ENCODE results near the gene CLDN1. TPM values are rescaled to one million over a fixed set of nuclear protein-coding genes. Genes with fewer than 3 reads are reported as not detected.

CLDN1 gene
- total and polyA plus RNA-seq, 2 of the 13 experiments (the other 11 are each of a cell fraction or from before 2014, with no cell fraction given) = 42.7 to 51.6 TPM

DNA sequence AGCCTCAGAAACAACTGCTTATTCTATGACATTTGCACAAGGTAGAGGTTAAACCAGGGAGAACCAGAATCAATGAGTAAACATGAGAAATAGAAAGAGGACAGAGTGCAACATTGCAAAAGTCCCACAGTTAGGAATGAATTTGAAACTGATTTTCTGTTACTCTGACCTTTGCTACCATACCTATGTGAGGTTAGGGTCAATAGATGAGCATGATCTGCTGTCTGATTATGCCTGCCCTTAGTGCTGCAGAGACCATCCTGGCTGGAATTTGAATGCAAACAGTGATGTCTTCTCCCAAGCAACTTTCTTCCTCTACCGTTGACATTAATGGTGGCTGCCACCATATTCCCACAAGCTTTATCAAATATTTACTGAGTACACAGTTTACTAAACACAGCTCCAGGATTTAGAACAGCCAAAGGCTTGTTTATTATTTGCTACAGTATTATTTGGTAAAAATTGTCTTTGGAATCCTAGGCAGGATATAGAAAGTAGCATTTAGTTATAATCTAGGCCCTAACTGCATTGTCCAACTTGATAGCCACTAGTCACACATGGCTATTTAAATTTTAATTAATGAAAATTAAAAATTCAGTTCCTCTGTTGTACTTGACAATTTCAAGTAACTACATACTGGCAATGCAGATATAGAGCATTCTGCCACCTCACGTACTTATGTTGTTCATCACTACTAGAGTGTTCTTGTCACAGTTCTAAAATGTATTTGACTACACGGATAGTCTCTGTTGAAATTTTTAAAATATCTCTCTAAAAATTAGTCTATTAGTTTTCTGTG, 8.9 kb upstream of the CLDN1 start (continued):
- 0 out of 2 replicates have a peak, but pooled peaks have one; percentile 75 for TF ChIP-seq ZNF772 (CRISPR knock-in tag; IDR thresholded peaks at IDR 0.05)
- TF ChIP-seq, protein P1, sequence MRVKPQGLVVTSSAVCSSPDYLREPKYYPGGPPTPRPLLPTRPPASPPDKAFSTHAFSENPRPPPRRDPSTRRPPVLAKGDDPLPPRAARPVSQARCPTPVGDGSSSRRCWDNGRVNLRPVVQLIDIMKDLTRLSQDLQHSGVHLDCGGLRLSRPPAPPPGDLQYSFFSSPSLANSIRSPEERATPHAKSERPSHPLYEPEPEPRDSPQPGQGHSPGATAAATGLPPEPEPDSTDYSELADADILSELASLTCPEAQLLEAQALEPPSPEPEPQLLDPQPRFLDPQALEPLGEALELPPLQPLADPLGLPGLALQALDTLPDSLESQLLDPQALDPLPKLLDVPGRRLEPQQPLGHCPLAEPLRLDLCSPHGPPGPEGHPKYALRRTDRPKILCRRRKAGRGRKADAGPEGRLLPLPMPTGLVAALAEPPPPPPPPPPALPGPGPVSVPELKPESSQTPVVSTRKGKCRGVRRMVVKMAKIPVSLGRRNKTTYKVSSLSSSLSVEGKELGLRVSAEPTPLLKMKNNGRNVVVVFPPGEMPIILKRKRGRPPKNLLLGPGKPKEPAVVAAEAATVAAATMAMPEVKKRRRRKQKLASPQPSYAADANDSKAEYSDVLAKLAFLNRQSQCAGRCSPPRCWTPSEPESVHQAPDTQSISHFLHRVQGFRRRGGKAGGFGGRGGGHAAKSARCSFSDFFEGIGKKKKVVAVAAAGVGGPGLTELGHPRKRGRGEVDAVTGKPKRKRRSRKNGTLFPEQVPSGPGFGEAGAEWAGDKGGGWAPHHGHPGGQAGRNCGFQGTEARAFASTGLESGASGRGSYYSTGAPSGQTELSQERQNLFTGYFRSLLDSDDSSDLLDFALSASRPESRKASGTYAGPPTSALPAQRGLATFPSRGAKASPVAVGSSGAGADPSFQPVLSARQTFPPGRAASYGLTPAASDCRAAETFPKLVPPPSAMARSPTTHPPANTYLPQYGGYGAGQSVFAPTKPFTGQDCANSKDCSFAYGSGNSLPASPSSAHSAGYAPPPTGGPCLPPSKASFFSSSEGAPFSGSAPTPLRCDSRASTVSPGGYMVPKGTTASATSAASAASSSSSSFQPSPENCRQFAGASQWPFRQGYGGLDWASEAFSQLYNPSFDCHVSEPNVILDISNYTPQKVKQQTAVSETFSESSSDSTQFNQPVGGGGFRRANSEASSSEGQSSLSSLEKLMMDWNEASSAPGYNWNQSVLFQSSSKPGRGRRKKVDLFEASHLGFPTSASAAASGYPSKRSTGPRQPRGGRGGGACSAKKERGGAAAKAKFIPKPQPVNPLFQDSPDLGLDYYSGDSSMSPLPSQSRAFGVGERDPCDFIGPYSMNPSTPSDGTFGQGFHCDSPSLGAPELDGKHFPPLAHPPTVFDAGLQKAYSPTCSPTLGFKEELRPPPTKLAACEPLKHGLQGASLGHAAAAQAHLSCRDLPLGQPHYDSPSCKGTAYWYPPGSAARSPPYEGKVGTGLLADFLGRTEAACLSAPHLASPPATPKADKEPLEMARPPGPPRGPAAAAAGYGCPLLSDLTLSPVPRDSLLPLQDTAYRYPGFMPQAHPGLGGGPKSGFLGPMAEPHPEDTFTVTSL (CRISPR knock-in tag; IDR thresholded peaks at IDR 0.05; ENCODE audit: borderline replicate concordance) = peak; percentile 98
- peak; percentile 82 for TF ChIP-seq SIX1 (CRISPR knock-in tag; IDR thresholded peaks at IDR 0.05; ENCODE audit: borderline replicate concordance)
- TF ChIP-seq, protein P2, sequence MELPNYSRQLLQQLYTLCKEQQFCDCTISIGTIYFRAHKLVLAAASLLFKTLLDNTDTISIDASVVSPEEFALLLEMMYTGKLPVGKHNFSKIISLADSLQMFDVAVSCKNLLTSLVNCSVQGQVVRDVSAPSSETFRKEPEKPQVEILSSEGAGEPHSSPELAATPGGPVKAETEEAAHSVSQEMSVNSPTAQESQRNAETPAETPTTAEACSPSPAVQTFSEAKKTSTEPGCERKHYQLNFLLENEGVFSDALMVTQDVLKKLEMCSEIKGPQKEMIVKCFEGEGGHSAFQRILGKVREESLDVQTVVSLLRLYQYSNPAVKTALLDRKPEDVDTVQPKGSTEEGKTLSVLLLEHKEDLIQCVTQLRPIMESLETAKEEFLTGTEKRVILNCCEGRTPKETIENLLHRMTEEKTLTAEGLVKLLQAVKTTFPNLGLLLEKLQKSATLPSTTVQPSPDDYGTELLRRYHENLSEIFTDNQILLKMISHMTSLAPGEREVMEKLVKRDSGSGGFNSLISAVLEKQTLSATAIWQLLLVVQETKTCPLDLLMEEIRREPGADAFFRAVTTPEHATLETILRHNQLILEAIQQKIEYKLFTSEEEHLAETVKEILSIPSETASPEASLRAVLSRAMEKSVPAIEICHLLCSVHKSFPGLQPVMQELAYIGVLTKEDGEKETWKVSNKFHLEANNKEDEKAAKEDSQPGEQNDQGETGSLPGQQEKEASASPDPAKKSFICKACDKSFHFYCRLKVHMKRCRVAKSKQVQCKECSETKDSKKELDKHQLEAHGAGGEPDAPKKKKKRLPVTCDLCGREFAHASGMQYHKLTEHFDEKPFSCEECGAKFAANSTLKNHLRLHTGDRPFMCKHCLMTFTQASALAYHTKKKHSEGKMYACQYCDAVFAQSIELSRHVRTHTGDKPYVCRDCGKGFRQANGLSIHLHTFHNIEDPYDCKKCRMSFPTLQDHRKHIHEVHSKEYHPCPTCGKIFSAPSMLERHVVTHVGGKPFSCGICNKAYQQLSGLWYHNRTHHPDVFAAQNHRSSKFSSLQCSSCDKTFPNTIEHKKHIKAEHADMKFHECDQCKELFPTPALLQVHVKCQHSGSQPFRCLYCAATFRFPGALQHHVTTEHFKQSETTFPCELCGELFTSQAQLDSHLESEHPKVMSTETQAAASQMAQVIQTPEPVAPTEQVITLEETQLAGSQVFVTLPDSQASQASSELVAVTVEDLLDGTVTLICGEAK (IDR thresholded peaks at IDR 0.05) = no peak
- TF ChIP-seq, protein P2 (CRISPR knock-in tag; IDR thresholded peaks at IDR 0.05) = no peak; the same call in 1 of the 2 replicates
- TF ChIP-seq, protein P3, sequence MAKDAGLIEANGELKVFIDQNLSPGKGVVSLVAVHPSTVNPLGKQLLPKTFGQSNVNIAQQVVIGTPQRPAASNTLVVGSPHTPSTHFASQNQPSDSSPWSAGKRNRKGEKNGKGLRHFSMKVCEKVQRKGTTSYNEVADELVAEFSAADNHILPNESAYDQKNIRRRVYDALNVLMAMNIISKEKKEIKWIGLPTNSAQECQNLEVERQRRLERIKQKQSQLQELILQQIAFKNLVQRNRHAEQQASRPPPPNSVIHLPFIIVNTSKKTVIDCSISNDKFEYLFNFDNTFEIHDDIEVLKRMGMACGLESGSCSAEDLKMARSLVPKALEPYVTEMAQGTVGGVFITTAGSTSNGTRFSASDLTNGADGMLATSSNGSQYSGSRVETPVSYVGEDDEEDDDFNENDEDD (CRISPR knock-in tag; IDR thresholded peaks at IDR 0.05; ENCODE audit: borderline replicate concordance) = no peak
- TF ChIP-seq, protein P4, sequence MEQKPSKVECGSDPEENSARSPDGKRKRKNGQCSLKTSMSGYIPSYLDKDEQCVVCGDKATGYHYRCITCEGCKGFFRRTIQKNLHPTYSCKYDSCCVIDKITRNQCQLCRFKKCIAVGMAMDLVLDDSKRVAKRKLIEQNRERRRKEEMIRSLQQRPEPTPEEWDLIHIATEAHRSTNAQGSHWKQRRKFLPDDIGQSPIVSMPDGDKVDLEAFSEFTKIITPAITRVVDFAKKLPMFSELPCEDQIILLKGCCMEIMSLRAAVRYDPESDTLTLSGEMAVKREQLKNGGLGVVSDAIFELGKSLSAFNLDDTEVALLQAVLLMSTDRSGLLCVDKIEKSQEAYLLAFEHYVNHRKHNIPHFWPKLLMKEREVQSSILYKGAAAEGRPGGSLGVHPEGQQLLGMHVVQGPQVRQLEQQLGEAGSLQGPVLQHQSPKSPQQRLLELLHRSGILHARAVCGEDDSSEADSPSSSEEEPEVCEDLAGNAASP (CRISPR knock-in tag; IDR thresholded peaks at IDR 0.05; ENCODE audit: borderline replicate concordance) = peak; percentile 93
- no peak for TF ChIP-seq ARNT (IDR thresholded peaks at IDR 0.05)
- TF ChIP-seq NFE2L1 (CRISPR knock-in tag; IDR thresholded peaks at IDR 0.05; ENCODE audit: borderline replicate concordance) = no peak
- no peak for TF ChIP-seq ZBTB1 (CRISPR knock-in tag; IDR thresholded peaks at IDR 0.05; ENCODE audit: borderline replicate concordance)
- TF ChIP-seq HCFC1 (IDR thresholded peaks at IDR 0.05; ENCODE audit: low read depth, low read length) = no peak
